ENCODE data around the gene LRTM2.

DNA sequence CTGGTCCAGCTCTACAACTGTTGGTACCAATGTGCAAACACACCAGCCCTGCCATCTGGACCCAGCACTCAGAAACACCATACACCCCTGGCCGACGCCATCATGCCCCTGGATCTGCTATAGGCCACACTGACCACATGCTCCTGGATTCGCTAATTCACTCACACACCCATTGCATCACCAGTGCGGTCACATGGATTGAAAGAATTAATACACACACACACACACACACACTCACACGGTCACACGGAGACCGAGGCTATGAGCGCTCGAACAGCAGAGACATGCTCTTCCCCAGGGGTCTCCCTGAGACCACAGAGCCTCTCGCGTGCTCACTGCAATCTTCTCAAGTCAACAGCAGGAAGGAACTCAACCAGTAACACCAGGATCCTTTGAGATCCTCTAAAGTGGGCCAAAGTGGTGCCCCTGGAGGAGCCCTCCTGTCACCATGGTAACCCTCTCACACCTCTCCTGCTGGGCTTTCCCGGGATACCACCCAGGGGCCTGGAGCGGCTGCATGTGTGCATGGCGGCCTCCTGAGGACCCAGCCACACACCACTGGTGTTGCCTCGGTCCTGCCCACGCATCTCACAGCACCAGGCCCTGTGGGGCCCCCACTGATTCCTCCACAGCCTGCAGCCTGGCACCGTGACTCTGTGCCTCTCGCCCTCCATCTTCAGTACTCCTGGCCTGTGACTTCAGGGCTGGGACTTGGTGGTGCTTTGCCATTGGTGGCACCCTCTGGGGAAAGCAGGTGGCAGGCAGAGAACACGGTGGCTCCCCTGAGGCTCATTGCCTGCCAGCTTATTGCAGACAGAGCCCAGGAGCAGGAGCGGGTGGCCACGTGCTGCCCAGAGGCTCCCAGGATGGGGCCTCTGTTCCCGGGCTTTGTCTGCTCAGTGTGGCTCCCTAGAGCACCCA, 15.1 kb downstream of the LRTM2 start:
- TF ChIP-seq, protein P1, sequence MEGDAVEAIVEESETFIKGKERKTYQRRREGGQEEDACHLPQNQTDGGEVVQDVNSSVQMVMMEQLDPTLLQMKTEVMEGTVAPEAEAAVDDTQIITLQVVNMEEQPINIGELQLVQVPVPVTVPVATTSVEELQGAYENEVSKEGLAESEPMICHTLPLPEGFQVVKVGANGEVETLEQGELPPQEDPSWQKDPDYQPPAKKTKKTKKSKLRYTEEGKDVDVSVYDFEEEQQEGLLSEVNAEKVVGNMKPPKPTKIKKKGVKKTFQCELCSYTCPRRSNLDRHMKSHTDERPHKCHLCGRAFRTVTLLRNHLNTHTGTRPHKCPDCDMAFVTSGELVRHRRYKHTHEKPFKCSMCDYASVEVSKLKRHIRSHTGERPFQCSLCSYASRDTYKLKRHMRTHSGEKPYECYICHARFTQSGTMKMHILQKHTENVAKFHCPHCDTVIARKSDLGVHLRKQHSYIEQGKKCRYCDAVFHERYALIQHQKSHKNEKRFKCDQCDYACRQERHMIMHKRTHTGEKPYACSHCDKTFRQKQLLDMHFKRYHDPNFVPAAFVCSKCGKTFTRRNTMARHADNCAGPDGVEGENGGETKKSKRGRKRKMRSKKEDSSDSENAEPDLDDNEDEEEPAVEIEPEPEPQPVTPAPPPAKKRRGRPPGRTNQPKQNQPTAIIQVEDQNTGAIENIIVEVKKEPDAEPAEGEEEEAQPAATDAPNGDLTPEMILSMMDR (IDR thresholded peaks at IDR 0.05; ENCODE audit: poor library complexity, severe bottlenecking): no peak
- TF ChIP-seq, protein P2, sequence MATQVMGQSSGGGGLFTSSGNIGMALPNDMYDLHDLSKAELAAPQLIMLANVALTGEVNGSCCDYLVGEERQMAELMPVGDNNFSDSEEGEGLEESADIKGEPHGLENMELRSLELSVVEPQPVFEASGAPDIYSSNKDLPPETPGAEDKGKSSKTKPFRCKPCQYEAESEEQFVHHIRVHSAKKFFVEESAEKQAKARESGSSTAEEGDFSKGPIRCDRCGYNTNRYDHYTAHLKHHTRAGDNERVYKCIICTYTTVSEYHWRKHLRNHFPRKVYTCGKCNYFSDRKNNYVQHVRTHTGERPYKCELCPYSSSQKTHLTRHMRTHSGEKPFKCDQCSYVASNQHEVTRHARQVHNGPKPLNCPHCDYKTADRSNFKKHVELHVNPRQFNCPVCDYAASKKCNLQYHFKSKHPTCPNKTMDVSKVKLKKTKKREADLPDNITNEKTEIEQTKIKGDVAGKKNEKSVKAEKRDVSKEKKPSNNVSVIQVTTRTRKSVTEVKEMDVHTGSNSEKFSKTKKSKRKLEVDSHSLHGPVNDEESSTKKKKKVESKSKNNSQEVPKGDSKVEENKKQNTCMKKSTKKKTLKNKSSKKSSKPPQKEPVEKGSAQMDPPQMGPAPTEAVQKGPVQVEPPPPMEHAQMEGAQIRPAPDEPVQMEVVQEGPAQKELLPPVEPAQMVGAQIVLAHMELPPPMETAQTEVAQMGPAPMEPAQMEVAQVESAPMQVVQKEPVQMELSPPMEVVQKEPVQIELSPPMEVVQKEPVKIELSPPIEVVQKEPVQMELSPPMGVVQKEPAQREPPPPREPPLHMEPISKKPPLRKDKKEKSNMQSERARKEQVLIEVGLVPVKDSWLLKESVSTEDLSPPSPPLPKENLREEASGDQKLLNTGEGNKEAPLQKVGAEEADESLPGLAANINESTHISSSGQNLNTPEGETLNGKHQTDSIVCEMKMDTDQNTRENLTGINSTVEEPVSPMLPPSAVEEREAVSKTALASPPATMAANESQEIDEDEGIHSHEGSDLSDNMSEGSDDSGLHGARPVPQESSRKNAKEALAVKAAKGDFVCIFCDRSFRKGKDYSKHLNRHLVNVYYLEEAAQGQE (IDR thresholded peaks at IDR 0.05; ENCODE audit: borderline replicate concordance): no peak
- TF ChIP-seq EZH2 (IDR thresholded peaks at IDR 0.05; ENCODE audit: borderline replicate concordance, insufficient read depth, low read length, poor library complexity, severe bottlenecking): no peak
- TF ChIP-seq POLR2AphosphoS5 (IDR thresholded peaks at IDR 0.05): no peak
- no peak for TF ChIP-seq TAF1 (IDR thresholded peaks at IDR 0.05; ENCODE audit: low read depth)
- no peak for TF ChIP-seq EP300 (conservative IDR thresholded peaks at IDR 0.05; ENCODE audit: poor library complexity, severe bottlenecking)
